DOHH2 (cell line): Measurements from ENCODE around the gene PACRG.

ENCODE experiments used
- EZH2phosphoT487 ChIP-seq: fragments of 200-600 bp; sonication (generic); IDR thresholded peaks from 2 replicates; pipeline ENCODE4 v1.6.1; 2017; ENCODE audit warnings: borderline replicate concordance, mild to moderate bottlenecking, antibody characterized with exemption, low read length, moderate library complexity, mixed read lengths
- TF ChIP-seq, protein P1 (sequence below): fragments of 200-600 bp; sonication (generic); IDR thresholded peaks from one replicate; pipeline ENCODE4 v1.5.1; 2014; ENCODE audit warnings: antibody characterized with exemption, mild to moderate bottlenecking, low read depth, low read length; ENCODE audit not compliant: poor library complexity, severe bottlenecking

GRCh38 chr6:163287626-163288025, 559.9 kb downstream of the PACRG start:
- TF ChIP-seq, protein P1, sequence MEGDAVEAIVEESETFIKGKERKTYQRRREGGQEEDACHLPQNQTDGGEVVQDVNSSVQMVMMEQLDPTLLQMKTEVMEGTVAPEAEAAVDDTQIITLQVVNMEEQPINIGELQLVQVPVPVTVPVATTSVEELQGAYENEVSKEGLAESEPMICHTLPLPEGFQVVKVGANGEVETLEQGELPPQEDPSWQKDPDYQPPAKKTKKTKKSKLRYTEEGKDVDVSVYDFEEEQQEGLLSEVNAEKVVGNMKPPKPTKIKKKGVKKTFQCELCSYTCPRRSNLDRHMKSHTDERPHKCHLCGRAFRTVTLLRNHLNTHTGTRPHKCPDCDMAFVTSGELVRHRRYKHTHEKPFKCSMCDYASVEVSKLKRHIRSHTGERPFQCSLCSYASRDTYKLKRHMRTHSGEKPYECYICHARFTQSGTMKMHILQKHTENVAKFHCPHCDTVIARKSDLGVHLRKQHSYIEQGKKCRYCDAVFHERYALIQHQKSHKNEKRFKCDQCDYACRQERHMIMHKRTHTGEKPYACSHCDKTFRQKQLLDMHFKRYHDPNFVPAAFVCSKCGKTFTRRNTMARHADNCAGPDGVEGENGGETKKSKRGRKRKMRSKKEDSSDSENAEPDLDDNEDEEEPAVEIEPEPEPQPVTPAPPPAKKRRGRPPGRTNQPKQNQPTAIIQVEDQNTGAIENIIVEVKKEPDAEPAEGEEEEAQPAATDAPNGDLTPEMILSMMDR, result no peak
- no peak for TF ChIP-seq EZH2phosphoT487
